ENCODE results near the gene IQGAP1.

DNA sequence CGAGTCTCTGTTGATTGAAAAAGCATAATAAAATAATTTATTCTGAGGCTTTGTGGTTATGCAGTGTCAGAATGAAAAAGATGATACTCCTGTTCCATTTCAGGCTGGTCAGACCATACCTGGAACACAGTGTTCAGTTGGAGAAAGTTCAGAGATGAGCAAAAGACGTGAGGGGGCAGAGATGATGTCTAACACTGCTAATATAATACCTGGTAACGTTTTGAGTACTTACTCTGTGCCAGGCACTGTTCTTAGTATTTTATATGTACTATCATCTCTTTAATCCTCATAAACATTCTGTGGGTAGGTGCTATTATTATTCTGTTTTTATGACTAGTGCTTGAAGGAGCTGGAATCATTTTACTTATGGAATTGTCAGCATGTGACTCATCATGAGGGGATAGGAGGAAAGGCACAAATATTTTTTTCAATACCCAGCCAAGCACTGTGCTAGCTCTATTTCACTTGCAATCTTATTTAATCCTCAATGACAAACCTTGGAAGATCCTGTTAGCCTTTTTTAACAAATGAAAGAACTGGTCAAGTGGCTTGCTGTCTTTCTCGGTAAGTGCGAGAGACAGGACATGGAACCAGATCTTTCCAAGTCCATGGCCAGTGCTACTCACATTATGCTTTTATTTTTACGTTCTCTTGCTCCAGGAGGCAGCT lies 31.8 kb downstream of the IQGAP1 start:
- TF ChIP-seq TOX (CRISPR knock-in tag; IDR thresholded peaks at IDR 0.05; ENCODE audit: borderline replicate concordance) (no peak), ZFP3 (CRISPR knock-in tag; IDR thresholded peaks at IDR 0.05) (no peak), ESRRG (CRISPR knock-in tag; IDR thresholded peaks at IDR 0.05) (no peak), ARNTL (CRISPR knock-in tag; IDR thresholded peaks at IDR 0.05; ENCODE audit: borderline replicate concordance, low read depth) (no peak), RARB (CRISPR knock-in tag; IDR thresholded peaks at IDR 0.05) (no peak), ZNF8 (CRISPR knock-in tag; IDR thresholded peaks at IDR 0.05) (no peak)
- TF ChIP-seq, protein P1, sequence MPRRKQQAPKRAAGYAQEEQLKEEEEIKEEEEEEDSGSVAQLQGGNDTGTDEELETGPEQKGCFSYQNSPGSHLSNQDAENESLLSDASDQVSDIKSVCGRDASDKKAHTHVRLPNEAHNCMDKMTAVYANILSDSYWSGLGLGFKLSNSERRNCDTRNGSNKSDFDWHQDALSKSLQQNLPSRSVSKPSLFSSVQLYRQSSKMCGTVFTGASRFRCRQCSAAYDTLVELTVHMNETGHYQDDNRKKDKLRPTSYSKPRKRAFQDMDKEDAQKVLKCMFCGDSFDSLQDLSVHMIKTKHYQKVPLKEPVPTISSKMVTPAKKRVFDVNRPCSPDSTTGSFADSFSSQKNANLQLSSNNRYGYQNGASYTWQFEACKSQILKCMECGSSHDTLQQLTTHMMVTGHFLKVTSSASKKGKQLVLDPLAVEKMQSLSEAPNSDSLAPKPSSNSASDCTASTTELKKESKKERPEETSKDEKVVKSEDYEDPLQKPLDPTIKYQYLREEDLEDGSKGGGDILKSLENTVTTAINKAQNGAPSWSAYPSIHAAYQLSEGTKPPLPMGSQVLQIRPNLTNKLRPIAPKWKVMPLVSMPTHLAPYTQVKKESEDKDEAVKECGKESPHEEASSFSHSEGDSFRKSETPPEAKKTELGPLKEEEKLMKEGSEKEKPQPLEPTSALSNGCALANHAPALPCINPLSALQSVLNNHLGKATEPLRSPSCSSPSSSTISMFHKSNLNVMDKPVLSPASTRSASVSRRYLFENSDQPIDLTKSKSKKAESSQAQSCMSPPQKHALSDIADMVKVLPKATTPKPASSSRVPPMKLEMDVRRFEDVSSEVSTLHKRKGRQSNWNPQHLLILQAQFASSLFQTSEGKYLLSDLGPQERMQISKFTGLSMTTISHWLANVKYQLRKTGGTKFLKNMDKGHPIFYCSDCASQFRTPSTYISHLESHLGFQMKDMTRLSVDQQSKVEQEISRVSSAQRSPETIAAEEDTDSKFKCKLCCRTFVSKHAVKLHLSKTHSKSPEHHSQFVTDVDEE (CRISPR knock-in tag; IDR thresholded peaks at IDR 0.05) = no peak
- TF ChIP-seq, protein P2, sequence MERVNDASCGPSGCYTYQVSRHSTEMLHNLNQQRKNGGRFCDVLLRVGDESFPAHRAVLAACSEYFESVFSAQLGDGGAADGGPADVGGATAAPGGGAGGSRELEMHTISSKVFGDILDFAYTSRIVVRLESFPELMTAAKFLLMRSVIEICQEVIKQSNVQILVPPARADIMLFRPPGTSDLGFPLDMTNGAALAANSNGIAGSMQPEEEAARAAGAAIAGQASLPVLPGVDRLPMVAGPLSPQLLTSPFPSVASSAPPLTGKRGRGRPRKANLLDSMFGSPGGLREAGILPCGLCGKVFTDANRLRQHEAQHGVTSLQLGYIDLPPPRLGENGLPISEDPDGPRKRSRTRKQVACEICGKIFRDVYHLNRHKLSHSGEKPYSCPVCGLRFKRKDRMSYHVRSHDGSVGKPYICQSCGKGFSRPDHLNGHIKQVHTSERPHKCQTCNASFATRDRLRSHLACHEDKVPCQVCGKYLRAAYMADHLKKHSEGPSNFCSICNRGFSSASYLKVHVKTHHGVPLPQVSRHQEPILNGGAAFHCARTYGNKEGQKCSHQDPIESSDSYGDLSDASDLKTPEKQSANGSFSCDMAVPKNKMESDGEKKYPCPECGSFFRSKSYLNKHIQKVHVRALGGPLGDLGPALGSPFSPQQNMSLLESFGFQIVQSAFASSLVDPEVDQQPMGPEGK (CRISPR knock-in tag; IDR thresholded peaks at IDR 0.05; ENCODE audit: borderline replicate concordance) = no peak
- TF ChIP-seq, protein P3, sequence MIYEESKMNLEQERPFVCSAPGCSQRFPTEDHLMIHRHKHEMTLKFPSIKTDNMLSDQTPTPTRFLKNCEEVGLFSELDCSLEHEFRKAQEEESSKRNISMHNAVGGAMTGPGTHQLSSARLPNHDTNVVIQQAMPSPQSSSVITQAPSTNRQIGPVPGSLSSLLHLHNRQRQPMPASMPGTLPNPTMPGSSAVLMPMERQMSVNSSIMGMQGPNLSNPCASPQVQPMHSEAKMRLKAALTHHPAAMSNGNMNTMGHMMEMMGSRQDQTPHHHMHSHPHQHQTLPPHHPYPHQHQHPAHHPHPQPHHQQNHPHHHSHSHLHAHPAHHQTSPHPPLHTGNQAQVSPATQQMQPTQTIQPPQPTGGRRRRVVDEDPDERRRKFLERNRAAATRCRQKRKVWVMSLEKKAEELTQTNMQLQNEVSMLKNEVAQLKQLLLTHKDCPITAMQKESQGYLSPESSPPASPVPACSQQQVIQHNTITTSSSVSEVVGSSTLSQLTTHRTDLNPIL (CRISPR knock-in tag; IDR thresholded peaks at IDR 0.05; ENCODE audit: low read depth) = no peak
